H1 (cell line): ENCODE data around the gene RNF141. TPM values are rescaled to one million over a fixed set of nuclear protein-coding genes. Genes with fewer than 3 reads are reported as not detected.

Source experiments
- CTCF ChIA-PET: fragments of 300-600 bp; sonication (Branson Sonifier 250); formaldehyde crosslinking; loops from one replicate; lab custom pipeline; 2021; ENCODE audit not compliant: partially characterized antibody; lab: Charles Lee
- POLR2A ChIA-PET: fragments of 300-600 bp; sonication (Branson Sonifier 250); formaldehyde crosslinking; loops from one replicate; lab custom pipeline; 2021; ENCODE audit warnings: inconsistent platforms; ENCODE audit not compliant: partially characterized antibody; lab: Charles Lee
- DNase-seq, 2 experiments: peaks; one replicate each; pipeline versions ENCODE4 v3.0.0 to v3.0.0-alpha.2; 2010 to 2022; ENCODE audit warnings: low spot score in 2 of 2, low read depth in 1 of 2, mixed read lengths in 1 of 2
- FAIRE-seq: peaks from 2 replicates; lab custom pipeline; 2011; peaks lifted over from hg19 to GRCh38; lab: Jason Lieb, UNC
- H2AFZ ChIP-seq: 2 replicates; pipeline ENCODE4 v1.8.1; 2012; ENCODE audit warnings: low read length, inconsistent platforms
- H2AK5ac ChIP-seq: 2 replicates; pipeline ENCODE4 v1.6.1; 2013; ENCODE audit warnings: low read depth, low read length
- H2BK120ac ChIP-seq: replicated peaks from 2 replicates; pipeline ENCODE3; 2013; ENCODE audit warnings: low read depth, low read length, inconsistent platforms
- H2BK12ac ChIP-seq: 2 replicates; pipeline ENCODE4 v1.6.1; 2013; ENCODE audit warnings: low read depth, low read length
- H2BK15ac ChIP-seq: 2 replicates; pipeline ENCODE4 v1.6.1; 2013; ENCODE audit warnings: low read length
- H2BK20ac ChIP-seq: 2 replicates; pipeline ENCODE4 v1.6.1; 2013; ENCODE audit warnings: low read length
- H2BK5ac ChIP-seq: 2 replicates; pipeline ENCODE4 v1.6.1; 2013; ENCODE audit warnings: low read depth, low read length
- H3K14ac ChIP-seq: 2 replicates; pipeline ENCODE4 v1.6.1; 2013; ENCODE audit warnings: inconsistent platforms; ENCODE audit not compliant: insufficient read length
- H3K18ac ChIP-seq: 2 replicates; pipeline ENCODE4 v1.6.1; 2013; ENCODE audit warnings: low read length; ENCODE audit errors: extremely low read depth
- H3K23ac ChIP-seq: 2 replicates; pipeline ENCODE4 v1.6.1; 2013; ENCODE audit warnings: inconsistent platforms; ENCODE audit not compliant: insufficient read length
- H3K23me2 ChIP-seq: 2 replicates; pipeline ENCODE4 v1.6.1; 2013; ENCODE audit warnings: low read depth, low read length
- H3K27ac ChIP-seq: 2 replicates; pipeline ENCODE4 v1.6.1; 2011; ENCODE audit warnings: low read depth, low read length, inconsistent platforms
- H3K27me3 ChIP-seq, 4 experiments: replicated peaks in 1 of 4; 1 replicate in 1 of 4; 2 replicates in 3 of 4; pipeline versions ENCODE4 v1.6.1 to v1.8.1; 2011 to 2013; ENCODE audit warnings: low read length in 3 of 4, mild to moderate bottlenecking in 3 of 4, inconsistent platforms in 2 of 4, mixed read lengths in 2 of 4, moderate library complexity in 1 of 4; ENCODE audit not compliant: control insufficient read depth in 3 of 4, insufficient read depth in 3 of 4; ENCODE audit errors: extremely low read depth in 1 of 4
- H3K36me3 ChIP-seq, 4 experiments: 2 replicates each; pipeline versions ENCODE4 v1.6.1 to v1.8.1; 2011 to 2013; ENCODE audit warnings: mild to moderate bottlenecking in 4 of 4, low read length in 3 of 4, moderate library complexity in 2 of 4, control low read depth in 1 of 4, inconsistent platforms in 1 of 4; ENCODE audit not compliant: insufficient read depth in 4 of 4, control insufficient read depth in 2 of 4
- H3K4ac ChIP-seq: replicated peaks from 2 replicates; pipeline ENCODE3; 2013; ENCODE audit warnings: low read length, low read depth, mixed read lengths, inconsistent platforms; ENCODE audit not compliant: insufficient read length
- H3K4me1 ChIP-seq, 4 experiments: replicated peaks in 1 of 4; 1 replicate in 1 of 4; 2 replicates in 3 of 4; pipeline versions ENCODE4 v1.6.1 to v1.8.1; 2011 to 2013; ENCODE audit warnings: low read length in 3 of 4, inconsistent platforms in 2 of 4, mixed read lengths in 1 of 4; ENCODE audit not compliant: insufficient read depth in 4 of 4, control insufficient read depth in 3 of 4
- H3K4me2 ChIP-seq, 2 experiments: 2 replicates each; pipeline versions ENCODE4 v1.6.1 to v1.8.1; 2011 to 2013; ENCODE audit warnings: low read depth in 2 of 2, low read length in 2 of 2, control low read depth in 1 of 2, inconsistent platforms in 1 of 2, mild to moderate bottlenecking in 1 of 2; ENCODE audit not compliant: insufficient read depth in 1 of 2
- H3K4me3 ChIP-seq, 4 experiments: fragments of 200-600, 300-600 bp in 1 of 4; sonication (generic), shearing (Covaris generic), sonication (Bioruptor Twin) in 1 of 4; 2 replicates each; pipeline versions ENCODE4 v1.5.1 to v1.8.1; 2011 to 2016; ENCODE audit warnings: low read length in 4 of 4, low read depth in 3 of 4, control low read depth in 2 of 4, inconsistent platforms in 2 of 4, mild to moderate bottlenecking in 2 of 4, mixed read lengths in 1 of 4, moderate library complexity in 1 of 4; ENCODE audit not compliant: insufficient read depth in 2 of 4; ENCODE audit errors: extremely low read depth in 1 of 4
- H3K56ac ChIP-seq: replicated peaks from 2 replicates; pipeline ENCODE3; 2013; ENCODE audit warnings: low read depth, mild to moderate bottlenecking, mixed read lengths, low read length, inconsistent platforms; ENCODE audit not compliant: insufficient read length
- H3K79me1 ChIP-seq: 2 replicates; pipeline ENCODE4 v1.6.1; 2013; ENCODE audit warnings: low read depth, low read length, control low read depth
- H3K79me2 ChIP-seq, 2 experiments: 2 replicates each; pipeline versions ENCODE4 v1.6.1 to v1.8.1; 2012 to 2013; ENCODE audit warnings: low read length in 2 of 2, mild to moderate bottlenecking in 2 of 2, inconsistent platforms in 1 of 2; ENCODE audit not compliant: insufficient read depth in 2 of 2, control insufficient read depth in 1 of 2
- H3K9ac ChIP-seq, 4 experiments: replicated peaks in 1 of 4; 1 replicate in 1 of 4; 2 replicates in 3 of 4; pipeline versions ENCODE4 v1.6.1 to v1.8.1; 2011 to 2013; ENCODE audit warnings: low read depth in 3 of 4, low read length in 3 of 4, control low read depth in 2 of 4, mild to moderate bottlenecking in 2 of 4, moderate library complexity in 2 of 4, inconsistent platforms in 1 of 4; ENCODE audit errors: extremely low read depth in 1 of 4
- H3K9me3 ChIP-seq, 2 experiments: 2 replicates each; pipeline versions ENCODE4 v1.6.1 to v1.8.1; 2012 to 2013; ENCODE audit warnings: mild to moderate bottlenecking in 2 of 2, moderate library complexity in 2 of 2, control low read depth in 1 of 2, inconsistent platforms in 1 of 2, low read depth in 1 of 2, low read length in 1 of 2, mixed read lengths in 1 of 2; ENCODE audit not compliant: insufficient read depth in 2 of 2
- H4K20me1 ChIP-seq, 2 experiments: replicated peaks in 1 of 2; 2 replicates each; pipeline versions ENCODE3 to v1.8.1; 2011 to 2013; ENCODE audit warnings: inconsistent platforms in 2 of 2, low read length in 2 of 2, mild to moderate bottlenecking in 1 of 2; ENCODE audit not compliant: insufficient read depth in 2 of 2, control insufficient read depth in 1 of 2
- H4K5ac ChIP-seq: 2 replicates; pipeline ENCODE4 v1.6.1; 2013; ENCODE audit warnings: low read length, low read depth, mixed read lengths, inconsistent platforms; ENCODE audit not compliant: insufficient read length
- H4K8ac ChIP-seq: 2 replicates; pipeline ENCODE4 v1.8.0; 2013; ENCODE audit warnings: mild to moderate bottlenecking, moderate library complexity, low read length, inconsistent platforms; ENCODE audit not compliant: insufficient read depth; ENCODE audit errors: extremely low read depth
- H4K91ac ChIP-seq: replicated peaks from 2 replicates; pipeline ENCODE3; 2013; ENCODE audit warnings: low read length, mixed read lengths, inconsistent platforms; ENCODE audit not compliant: insufficient read length
- CBX5 ChIP-seq: fragments of 300-800, 300-1000 bp; sonication (generic); IDR thresholded peaks from 2 replicates; pipeline ENCODE4 v1.7.1; 2016; ENCODE audit warnings: antibody characterized with exemption, low read length, low read depth
- HDAC2 ChIP-seq, 2 experiments: fragments of 300-600 bp in 1 of 2; sonication (generic) in 1 of 2; IDR thresholded peaks; 2 replicates each; pipeline ENCODE4 v1.6.1; 2011 to 2012; ENCODE audit warnings: low read depth in 2 of 2, low read length in 2 of 2, mild to moderate bottlenecking in 2 of 2, moderate library complexity in 2 of 2, borderline replicate concordance in 1 of 2, inconsistent platforms in 1 of 2
- KDM4A ChIP-seq: IDR thresholded peaks from one replicate; pipeline ENCODE4 v1.7.1; 2012; ENCODE audit warnings: low read depth, mild to moderate bottlenecking, moderate library complexity, low read length, inconsistent platforms; ENCODE audit not compliant: severe bottlenecking
- NANOG ChIP-seq: IDR thresholded peaks from 2 replicates; pipeline ENCODE4 v1.6.1; 2011; ENCODE audit warnings: low read length, low read depth, mild to moderate bottlenecking, inconsistent platforms; ENCODE audit not compliant: insufficient read depth, poor library complexity, severe bottlenecking
- WGBS, 2 experiments: shearing (Covaris generic) in 1 of 2; methylation state at CpG; one replicate each; pipeline versions ENCODE4 v1.1.6 to v1.1.7; 2013 to 2015; ENCODE audit warnings: low lambda C conversion rate in 2 of 2, mixed read lengths in 2 of 2, inconsistent platforms in 1 of 2, low coverage in 1 of 2, missing lambda C conversion rate in 1 of 2; ENCODE audit not compliant: insufficient replicate concordance in 2 of 2, insufficient coverage in 1 of 2, insufficient read length in 1 of 2; ENCODE audit errors: extremely low coverage in 1 of 2, missing lambda C conversion rate in 1 of 2; 5-methylcytosine and 5-hydroxymethylcytosine counted together
- polyA plus RNA-seq, 7 experiments: library from polyadenylated mRNA; depleted of rRNA in 3 of 7; stranded (reverse) in 5 of 7; unstranded in 2 of 7; fragments of >200 nt in 5 of 7; fragments of 200-250 nt in 2 of 7; gene quantifications; 1 replicate in 5 of 7; 2 replicates in 1 of 7; 4 replicates in 1 of 7; pipeline versions ENCODE4 v1.2.1 to v1.2.3, GENCODE V29; 2011 to 2013; ENCODE audit warnings: missing spikeins in 2 of 7, mixed read lengths in 2 of 7
- total RNA-seq: library from RNA; stranded (reverse); fragmentation: NEBNext Ultra II Directional; extraction: Animal tissue kit (Norgen Biotek cat#: 25700); gene quantifications from 2 replicates; pipeline ENCODE4 v1.2.1, GENCODE V29; 2021

RNF141 gene
- total and polyA plus RNA-seq, 2 of the 8 experiments (the other 6 are each of a cell fraction or from before 2014, with no cell fraction given): 8.5 to 22.8 TPM

GRCh38 chr11:10520562-10520961 lies 20.4 kb downstream of the RNF141 start:
- no peak for DNase-seq
- ChIA-PET CTCF (interaction anchor here (0.6 to 1.6 kb wide), 5 partner anchors 20 to 137 kb away, joined by 3 to 5 read pairs (median 3); partner anchors contain the start of gene RNF141), POLR2A (interaction anchor here (1.9 kb wide), 2 partner anchors 10 to 12 kb away, joined by 5 to 7 read pairs; no protein-coding TSS in a partner anchor)
- Histone ChIP-seq H4K5ac (no peak overlapping the region), H2AFZ (no peak overlapping the region), H3K27ac (no peak overlapping the region), H3K4ac (no peak overlapping the region), H3K27me3 (no peaks in the 10 kb centered on the region), H3K56ac (no peak overlapping the region), H3K79me1 (no peaks in the 10 kb centered on the region), H2BK20ac (no peak overlapping the region), H3K9ac (no peak overlapping the region), H3K36me3 (peaks cover 0 to 8% (median 3%) of the 10 kb centered on the region in 4 experiments; a peak in 3 of 8 replicates), H3K4me2 (no peak overlapping the region), H4K8ac (no peak overlapping the region), H2AK5ac (no peak overlapping the region), H3K9me3 (no peaks in the 10 kb centered on the region), H3K23me2 (no peaks in the 10 kb centered on the region), H3K4me3 (no peak overlapping the region), H2BK15ac (no peak overlapping the region), H2BK120ac (no peak overlapping the region), H4K91ac (no peak overlapping the region), H3K4me1 (no peaks in the 10 kb centered on the region), H3K18ac (no peak overlapping the region), H3K79me2 (no peaks in the 10 kb centered on the region), H4K20me1 (no peaks in the 10 kb centered on the region), H3K14ac (no peak overlapping the region), H2BK5ac (no peak overlapping the region), H2BK12ac (no peak overlapping the region), H3K23ac (no peak overlapping the region)
- 98% methylated on average over 2 of the region's 2 CpGs; no CpG with 5 or more reads in 1 of the 2 experiments for WGBS, 2 experiments
- TF ChIP-seq CBX5 (no peak), NANOG (no peak), KDM4A (no peak), HDAC2 (IDR thresholded peaks at IDR 0.05; ENCODE audit: borderline replicate concordance in 1 of 2, low read depth in 2 of 2, low read length in 2 of 2) (no peak)
- FAIRE-seq: no peak
